Effector memory CD4-positive, alpha-beta T cell (primary cell): ENCODE data around the gene RAMACL.

Source experiments
- DNase-seq, 3 donors: peaks; one replicate each; pipeline ENCODE4 v3.0.0-alpha.2; 2020
- H3K27ac ChIP-seq: 2 replicates; pipeline ENCODE4 v1.7.0; 2013; ENCODE audit warnings: mild to moderate bottlenecking, low read length, moderate library complexity; ENCODE audit not compliant: insufficient read depth, poor library complexity, severe bottlenecking
- H3K27me3 ChIP-seq: replicated peaks from 2 replicates; pipeline ENCODE4 v1.7.0; 2013; ENCODE audit warnings: mild to moderate bottlenecking, low read length; ENCODE audit not compliant: insufficient read depth, control insufficient read depth, poor library complexity, severe bottlenecking
- H3K36me3 ChIP-seq: 2 replicates; pipeline ENCODE4 v1.7.0; 2013; ENCODE audit warnings: mild to moderate bottlenecking, low read length, moderate library complexity; ENCODE audit not compliant: control insufficient read depth, insufficient read depth
- H3K4me1 ChIP-seq: 2 replicates; pipeline ENCODE4 v1.7.0; 2013; ENCODE audit warnings: low read length, mild to moderate bottlenecking; ENCODE audit not compliant: control insufficient read depth, insufficient read depth, poor library complexity, severe bottlenecking
- H3K4me3 ChIP-seq: 2 replicates; pipeline ENCODE4 v1.7.0; 2013; ENCODE audit warnings: low read length, low read depth, mild to moderate bottlenecking; ENCODE audit not compliant: insufficient read depth, poor library complexity, severe bottlenecking
- H3K9me3 ChIP-seq: 2 replicates; pipeline ENCODE4 v1.7.0; 2013; ENCODE audit warnings: mild to moderate bottlenecking, low read length, moderate library complexity; ENCODE audit not compliant: control insufficient read depth

Gene RAMACL

GRCh38 chr6:166618251-166618650 lies 31.8 kb upstream of the RAMACL start:
- H3K27ac ChIP-seq, result no peak overlapping the region
- no peaks in the 10 kb centered on the region for H3K27me3 ChIP-seq
- H3K4me1 ChIP-seq, result no peaks in the 10 kb centered on the region
- no peak for DNase-seq
- no peak overlapping the region for H3K4me3 ChIP-seq
- H3K9me3 ChIP-seq, result no peaks in the 10 kb centered on the region
- no peaks in the 10 kb centered on the region for H3K36me3 ChIP-seq

GRCh38 chr6:166617359-166617758 lies 30.9 kb upstream of the RAMACL start:
- H3K36me3 ChIP-seq, result no peaks in the 10 kb centered on the region
- H3K4me3 ChIP-seq, result no peak overlapping the region
- no peaks in the 10 kb centered on the region for H3K9me3 ChIP-seq
- DNase-seq, result no peak
- H3K27me3 ChIP-seq, result no peaks in the 10 kb centered on the region
- no peaks in the 10 kb centered on the region for H3K4me1 ChIP-seq
- no peak overlapping the region for H3K27ac ChIP-seq

GRCh38 chr6:166616261-166617238 lies 30.1 kb upstream of the RAMACL start:
- H3K4me3 ChIP-seq, result no peak overlapping the region
- H3K9me3 ChIP-seq, result no peaks in the 10 kb centered on the region
- no peak overlapping the region for H3K27ac ChIP-seq
- no peaks in the 10 kb centered on the region for H3K36me3 ChIP-seq
- no peaks in the 10 kb centered on the region for H3K4me1 ChIP-seq
- no peak for DNase-seq
- no peaks in the 10 kb centered on the region for H3K27me3 ChIP-seq

- no peak for DNase-seq
- no peak overlapping the region for H3K4me3 ChIP-seq
- no peak overlapping the region for H3K27ac ChIP-seq
- no peaks in the 10 kb centered on the region for H3K36me3 ChIP-seq
- no peaks in the 10 kb centered on the region for H3K9me3 ChIP-seq
- no peaks in the 10 kb centered on the region for H3K27me3 ChIP-seq
- H3K4me1 ChIP-seq, result no peaks in the 10 kb centered on the region
Measured at GRCh38 chr6:166615059-166615770, 28.7 kb upstream of the RAMACL start.

DNA sequence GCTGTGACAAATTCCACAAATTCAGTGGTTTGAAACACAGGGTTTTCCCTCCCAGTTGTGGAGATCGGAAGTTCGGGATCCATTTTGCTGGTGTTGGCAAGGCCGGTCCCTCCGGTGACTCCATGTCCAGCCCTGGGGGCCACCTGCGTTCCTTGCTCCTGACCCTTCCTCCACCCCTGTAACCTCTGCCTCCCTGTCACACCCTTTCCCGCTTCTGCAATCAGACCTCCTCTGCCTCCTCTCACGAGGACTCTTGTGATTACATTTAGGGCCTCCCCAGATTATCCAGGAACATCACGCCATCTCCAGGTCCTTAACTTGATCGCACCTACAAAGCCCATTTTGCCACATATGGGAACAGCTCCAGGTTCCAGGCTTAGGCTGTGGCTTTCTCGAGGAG lies 28.1 kb upstream of the RAMACL start:
- Histone ChIP-seq H3K4me1 (no peaks in the 10 kb centered on the region), H3K9me3 (no peaks in the 10 kb centered on the region), H3K27ac (no peak overlapping the region), H3K36me3 (no peaks in the 10 kb centered on the region), H3K4me3 (no peak overlapping the region), H3K27me3 (no peaks in the 10 kb centered on the region)
- no peak for DNase-seq

DNA sequence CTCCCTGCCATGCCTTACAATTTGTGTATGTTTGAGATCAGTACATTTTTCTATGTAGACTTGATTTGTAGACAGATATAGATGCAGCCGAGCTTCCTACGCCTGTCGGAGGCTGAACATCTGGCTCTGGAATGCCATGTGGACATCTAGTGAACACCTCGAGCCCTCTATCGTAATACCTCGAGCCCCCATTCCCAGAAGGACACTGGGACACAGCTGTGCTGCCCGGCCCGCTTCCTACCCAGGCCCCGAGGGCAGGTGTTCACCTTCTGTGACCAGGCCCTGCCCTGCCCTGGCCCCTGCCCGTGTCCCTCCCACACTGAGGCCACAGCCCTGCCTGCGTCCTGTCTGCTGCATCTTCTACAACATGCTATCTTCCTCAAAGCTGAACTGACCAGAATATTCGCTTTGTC lies 27.7 kb upstream of the RAMACL start:
- no peak overlapping the region for H3K27ac ChIP-seq
- no peaks in the 10 kb centered on the region for H3K36me3 ChIP-seq
- H3K9me3 ChIP-seq, result no peaks in the 10 kb centered on the region
- no peak overlapping the region for H3K4me3 ChIP-seq
- H3K27me3 ChIP-seq, result no peaks in the 10 kb centered on the region
- H3K4me1 ChIP-seq, result no peaks in the 10 kb centered on the region
- DNase-seq, result no peak

GRCh38 chr6:166613027-166613426 lies 26.5 kb upstream of the RAMACL start:
- Histone ChIP-seq H3K4me3 (no peak overlapping the region), H3K27ac (no peak overlapping the region), H3K9me3 (no peaks in the 10 kb centered on the region), H3K4me1 (no peaks in the 10 kb centered on the region), H3K27me3 (no peaks in the 10 kb centered on the region), H3K36me3 (no peaks in the 10 kb centered on the region)
- DNase-seq, result no peak

DNA sequence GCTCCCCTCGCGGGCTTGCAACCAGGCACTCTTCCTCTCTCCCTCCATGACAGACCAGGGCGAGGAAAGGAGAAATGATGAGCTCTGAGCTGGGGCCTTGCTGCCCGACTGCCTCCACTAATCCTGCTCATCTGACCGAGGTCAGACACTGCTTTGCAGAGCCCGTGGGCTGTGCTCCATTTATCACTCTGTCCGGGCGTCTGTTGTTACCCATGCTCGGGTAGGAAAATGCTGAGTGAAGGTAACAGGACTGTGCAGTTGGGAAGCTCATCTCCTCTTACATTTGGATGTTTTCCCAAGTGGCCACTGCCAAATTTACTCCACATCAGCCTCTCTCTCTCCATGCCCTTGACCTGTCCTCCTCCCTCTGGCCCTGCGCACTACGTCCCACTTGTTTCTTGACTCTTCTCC lies 26.0 kb upstream of the RAMACL start:
- Histone ChIP-seq H3K9me3 (no peaks in the 10 kb centered on the region), H3K27ac (no peak overlapping the region), H3K4me1 (no peaks in the 10 kb centered on the region), H3K27me3 (no peaks in the 10 kb centered on the region), H3K36me3 (no peaks in the 10 kb centered on the region), H3K4me3 (no peak overlapping the region)
- DNase-seq, result no peak

DNA sequence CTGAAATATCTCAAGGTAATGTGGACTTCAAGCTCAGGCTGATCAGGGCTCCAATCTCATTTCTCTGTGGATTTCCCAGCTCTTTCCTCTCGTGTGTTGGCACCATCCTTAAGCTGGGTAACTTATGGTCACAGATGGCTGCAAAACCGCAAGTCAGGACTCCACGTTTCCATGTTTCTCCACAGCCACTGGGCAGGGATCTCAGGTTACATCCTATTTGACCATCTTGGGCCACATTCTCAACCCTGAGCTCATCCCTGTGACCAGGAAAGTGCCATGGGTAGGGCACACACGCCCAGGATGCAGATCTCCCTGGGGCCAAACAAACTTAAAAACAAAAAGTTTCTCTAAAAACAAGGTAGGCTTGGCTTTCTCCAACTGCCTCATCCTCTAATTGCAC lies 25.2 kb upstream of the RAMACL start:
- no peak for DNase-seq
- Histone ChIP-seq H3K9me3 (no peaks in the 10 kb centered on the region), H3K4me3 (no peak overlapping the region), H3K36me3 (no peaks in the 10 kb centered on the region), H3K27ac (no peak overlapping the region), H3K27me3 (no peaks in the 10 kb centered on the region), H3K4me1 (no peaks in the 10 kb centered on the region)

GRCh38 chr6:166610069-166610468 lies 23.6 kb upstream of the RAMACL start:
- DNase-seq, result no peak
- H3K4me3 ChIP-seq, result no peak overlapping the region
- H3K27me3 ChIP-seq, result no peaks in the 10 kb centered on the region
- no peaks in the 10 kb centered on the region for H3K9me3 ChIP-seq
- H3K27ac ChIP-seq, result no peak overlapping the region
- H3K36me3 ChIP-seq, result no peaks in the 10 kb centered on the region
- no peaks in the 10 kb centered on the region for H3K4me1 ChIP-seq
